Stimulated activated CD8-positive, alpha-beta memory T cell treated with anti-CD3 and anti-CD28 coated beads, Interleukin-7, amount 100 ng/mL, for 24 hours (primary cell): ENCODE data around the gene ARID2.

Experiments
- DNase-seq: peaks from one replicate; pipeline ENCODE4 v3.0.0-alpha.2; 2020; ENCODE audit warnings: low read depth

ARID2 gene

GRCh38 chr12:45852508-45852907 is 123.0 kb downstream of the ARID2 start:
- no peak for DNase-seq

- no peak for DNase-seq
These were observed 124.0 kb downstream of the ARID2 start for GRCh38 chr12:45853550-45853949.

GRCh38 chr12:45863332-45863731 is 133.8 kb downstream of the ARID2 start:
- no peak for DNase-seq

GRCh38 chr12:45866299-45866698 is 136.8 kb downstream of the ARID2 start:
- DNase-seq: no peak

GRCh38 chr12:45872446-45872845 is 142.9 kb downstream of the ARID2 start:
- DNase-seq: no peak

- no peak for DNase-seq
These were observed 147.6 kb downstream of the ARID2 start for GRCh38 chr12:45877069-45877468.

- no peak for DNase-seq
These were observed 149.2 kb downstream of the ARID2 start for GRCh38 chr12:45878630-45879255.

GRCh38 chr12:45879363-45879895 is 149.9 kb downstream of the ARID2 start:
- DNase-seq: no peak

GRCh38 chr12:45880533-45880932 is 151.0 kb downstream of the ARID2 start:
- DNase-seq: no peak

GRCh38 chr12:45883187-45883586 is 153.7 kb downstream of the ARID2 start:
- DNase-seq: no peak

GRCh38 chr12:45886685-45887084 is 157.2 kb downstream of the ARID2 start:
- DNase-seq: no peak

- DNase-seq: no peak
These were observed 158.0 kb downstream of the ARID2 start for GRCh38 chr12:45887544-45887943.

- no peak for DNase-seq
These were observed 160.8 kb downstream of the ARID2 start for GRCh38 chr12:45890276-45890675.

GRCh38 chr12:45893240-45893639 is 163.7 kb downstream of the ARID2 start:
- no peak for DNase-seq

- no peak for DNase-seq
These were observed 166.5 kb downstream of the ARID2 start for GRCh38 chr12:45895961-45896360.

GRCh38 chr12:45898094-45898493 is 168.6 kb downstream of the ARID2 start:
- DNase-seq: no peak

GRCh38 chr12:45907955-45908354 is 178.4 kb downstream of the ARID2 start:
- DNase-seq: no peak

- DNase-seq: no peak
These were observed 179.7 kb downstream of the ARID2 start for GRCh38 chr12:45909041-45909713.

GRCh38 chr12:45912774-45913173 is 183.3 kb downstream of the ARID2 start:
- DNase-seq: no peak

- no peak for DNase-seq
These were observed 184.1 kb downstream of the ARID2 start for GRCh38 chr12:45913631-45914030.

- no peak for DNase-seq
These were observed 184.6 kb downstream of the ARID2 start for GRCh38 chr12:45914090-45914489.

GRCh38 chr12:45915405-45915804 is 185.9 kb downstream of the ARID2 start:
- no peak for DNase-seq

- DNase-seq: no peak
These were observed 189.3 kb downstream of the ARID2 start for GRCh38 chr12:45918818-45919217.

- DNase-seq: no peak
These were observed 198.8 kb downstream of the ARID2 start for GRCh38 chr12:45928309-45928708.
